Ovary (tissue), 9 donors: ENCODE results near the gene P2RY12. TPM values are rescaled to one million over a fixed set of nuclear protein-coding genes. Genes with fewer than 3 reads are reported as not detected.

Experiments
- DNase-seq, 5 donors: peaks; one replicate each; pipeline ENCODE4 v3.0.0-alpha.2; 2019 to 2020
- H3K27ac ChIP-seq, 2 donors: fragments of 200-600 bp; one replicate each; pipeline versions ENCODE4 v1.5.1 to v1.8.0; 2019 to 2022
- H3K27me3 ChIP-seq: fragments of 200-600 bp; one replicate; pipeline ENCODE4 v1.8.0; 2022
- H3K36me3 ChIP-seq: fragments of 200-600 bp; sonication (generic); one replicate; pipeline ENCODE4 v1.5.1; 2019
- H3K4me1 ChIP-seq: one replicate; pipeline ENCODE4 v1.8.1; 2013; ENCODE audit warnings: mild to moderate bottlenecking, moderate library complexity; ENCODE audit not compliant: insufficient read depth
- H3K4me3 ChIP-seq: fragments of 200-600 bp; sonication (generic); one replicate; pipeline ENCODE4 v1.5.1; 2017
- H3K9me3 ChIP-seq, 2 donors: fragments of 200-600 bp in 1 of 2; sonication (generic) in 1 of 2; one replicate each; pipeline versions ENCODE4 v1.5.1 to v1.8.1; 2013 to 2019; ENCODE audit warnings: mild to moderate bottlenecking in 1 of 2, moderate library complexity in 1 of 2
- CTCF ChIP-seq, 3 donors: fragments of 450-650 bp in 2 of 3; fragments of 200-600 bp in 1 of 3; IDR thresholded peaks; one replicate each; pipeline versions ENCODE4 v1.5.1 to v1.8.0; 2016 to 2022; ENCODE audit warnings: antibody characterized with exemption in 3 of 3, mild to moderate bottlenecking in 1 of 3
- EP300 ChIP-seq: sonication (generic); formaldehyde crosslinking; IDR thresholded peaks from one replicate; pipeline ENCODE4 v1.6.1; 2017; ENCODE audit warnings: antibody characterized with exemption
- POLR2A ChIP-seq: fragments of 450-650 bp; IDR thresholded peaks from one replicate; pipeline ENCODE4 v1.6.1; 2017; ENCODE audit warnings: antibody characterized with exemption, mild to moderate bottlenecking, moderate library complexity
- WGBS, 3 donors: extraction: QIAGEN DNeasy Blood & Tissue Kit in 1 of 3; methylation state at CpG; one replicate each; pipeline versions ENCODE4 v1.1.5 to v1.1.7; 2013 to 2017; 5-methylcytosine and 5-hydroxymethylcytosine counted together
- intact Hi-C, 4 donors: fragments of 100-400 bp; cut with DNase I; formaldehyde crosslinking; loops; one replicate each; pipeline versions ENCODE4 v1.11.0 to v1.15.1; 2022 to 2023
- polyA plus RNA-seq, 2 donors: library from polyadenylated mRNA; stranded (reverse); fragments of 200-250 nt in 1 of 2; fragments of 350-450 nt in 1 of 2; fragmentation: Illumina TruSeq in 1 of 2; extraction: RNeasy Lipid Tissue Mini Kit (QIAGEN cat#74804) in 1 of 2; gene quantifications; one replicate each; pipeline ENCODE4 v1.2.3, GENCODE V29; 2013 to 2014
- total RNA-seq, 7 donors: library from RNA; depleted of rRNA in 2 of 7; stranded (reverse); fragments of >200 nt in 2 of 7; fragmentation: NEBNext Ultra II Directional in 3 of 7; extraction: Animal tissue kit (Norgen Biotek cat#: 25700) in 3 of 7; gene quantifications; one replicate each; pipeline versions ENCODE4 v1.1.0 to v1.2.4, GENCODE V29; 2016 to 2023
- donor health status: DM: no; HTN: no; CAD: no; lungs with moderate emphysema.
- donor health status: DM: no; HTN: no; CAD: no.
- donor health status: Bipolar disorder and iron deficiency.
- donor health status: DM: yes; HTN: yes; CAD: no.
- donor health status: DM: no; HTN: no; CAD: no.
- donor health status: DM: yes; HTN: yes; CAD: no.

Gene P2RY12
- total and polyA plus RNA-seq, 9 donors, result 0.19 to 1.7 (median 0.69) TPM

GRCh38 chr3:151426341-151426657 lies 41.7 kb upstream of the P2RY12 start:
- no peak for TF ChIP-seq EP300
- TF ChIP-seq POLR2A, result no peak
- TF ChIP-seq CTCF (IDR thresholded peaks at IDR 0.05), result no peak
- no peak for DNase-seq
- Histone ChIP-seq H3K4me3 (no peak overlapping the region), H3K9me3 (no peaks in the 10 kb centered on the region), H3K27me3 (no peaks in the 10 kb centered on the region), H3K4me1 (peaks cover 2% of the 10 kb centered on the region), H3K27ac (no peak overlapping the region), H3K36me3 (no peaks in the 10 kb centered on the region)
- intact Hi-C loops, result no loop called here

DNA sequence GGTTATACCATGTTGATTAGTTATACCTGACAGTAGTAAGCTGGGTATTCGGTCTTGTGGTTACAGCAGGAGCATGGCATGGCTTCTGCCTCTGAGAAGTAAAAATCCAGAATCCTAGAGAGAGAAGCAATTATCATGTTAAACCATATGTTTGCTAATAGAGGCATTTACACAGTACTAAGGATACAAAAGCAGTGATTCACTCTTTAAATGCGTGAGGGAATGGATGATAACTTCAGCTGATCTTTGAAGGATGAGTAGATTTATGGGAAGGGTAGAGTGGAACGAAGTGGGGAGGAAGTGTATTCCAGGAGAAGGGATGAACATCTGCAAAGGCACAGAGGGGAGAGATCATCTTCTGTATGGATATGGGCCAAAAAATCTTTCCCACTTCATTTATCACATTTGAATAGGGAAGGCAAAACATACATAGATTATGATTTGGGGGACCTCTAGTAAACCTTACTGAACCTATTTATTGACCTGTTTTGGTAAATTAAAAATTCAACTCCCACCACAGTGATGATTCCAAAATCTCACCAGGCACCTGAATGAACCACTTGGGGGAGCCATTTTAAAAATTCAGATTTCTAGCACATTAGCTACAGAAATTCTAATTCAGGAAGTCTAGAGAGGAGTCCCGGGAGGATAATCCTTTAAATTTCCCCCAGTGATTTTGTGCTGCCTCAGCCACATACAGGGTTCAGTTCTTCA lies 41.2 kb upstream of the P2RY12 start:
- Histone ChIP-seq H3K4me3 (no peak overlapping the region), H3K27me3 (no peaks in the 10 kb centered on the region), H3K9me3 (no peaks in the 10 kb centered on the region), H3K27ac (no peak overlapping the region), H3K4me1 (peaks cover 2% of the 10 kb centered on the region), H3K36me3 (no peaks in the 10 kb centered on the region)
- 70 to 74% (median 72%) methylated on average over 4 of the region's 4 CpGs for WGBS, 3 donors
- TF ChIP-seq CTCF (IDR thresholded peaks at IDR 0.05) (no peak), POLR2A (no peak), EP300 (no peak)
- no peak for DNase-seq
- intact Hi-C loops, result no loop called here

- TF ChIP-seq EP300 (no peak), POLR2A (no peak), CTCF (IDR thresholded peaks at IDR 0.05) (no peak)
- 86 to 91% (median 88%) methylated on average over 5 of the region's 5 CpGs for WGBS, 3 donors
- intact Hi-C loops, result no loop called here
These were observed 38.5 kb upstream of the P2RY12 start for GRCh38 chr3:151423091-151423490.

GRCh38 chr3:151421938-151422337 lies 37.4 kb upstream of the P2RY12 start:
- no peaks in the 10 kb centered on the region for H3K36me3 ChIP-seq
- intact Hi-C loops, result no loop called here
- no peaks in the 10 kb centered on the region for H3K27me3 ChIP-seq
- H3K27ac ChIP-seq, result no peak overlapping the region
- peaks cover 2% of the 10 kb centered on the region for H3K4me1 ChIP-seq
- no peaks in the 10 kb centered on the region for H3K9me3 ChIP-seq
- no peak overlapping the region for H3K4me3 ChIP-seq
- WGBS, 3 donors, result 86 to 91% (median 86%) methylated on average over 4 of the region's 4 CpGs
- no peak for DNase-seq
- TF ChIP-seq CTCF (IDR thresholded peaks at IDR 0.05) (no peak), EP300 (no peak), POLR2A (no peak)

More at GRCh38 chr3:151423091-151423490, 38.5 kb upstream of the P2RY12 start:
- Histone ChIP-seq H3K4me1 (peaks cover 2% of the 10 kb centered on the region), H3K9me3 (no peaks in the 10 kb centered on the region), H3K36me3 (no peaks in the 10 kb centered on the region), H3K4me3 (no peak overlapping the region), H3K27me3 (no peaks in the 10 kb centered on the region), H3K27ac (no peak overlapping the region)
- DNase-seq, result no peak
